Epithelial cell of prostate (primary cell): Measurements from ENCODE around the gene FBXO40.
A peak's percentile ranks its signal among the peaks of the same experiment; 100 is the strongest.

Experiments used
- DNase-seq: peaks from one replicate; pipeline ENCODE4 v3.0.0-alpha.2; 2011; ENCODE audit warnings: low read depth, low spot score
- H3K27ac ChIP-seq: fragments of 450-650 bp; 2 replicates; pipeline ENCODE4 v1.5.1; 2017; ENCODE audit warnings: mild to moderate bottlenecking

The FBXO40 gene

GRCh38 chr3:121660356-121661171, 67.4 kb downstream of the FBXO40 start, which contains the start of gene HCLS1:
Gene HCLS1, minus strand, starts transcription at chr3:121660903. Its CDS starts 2,556 bp downstream, at chr3:121658347.
- no peak for DNase-seq
- peak within 1 kb of the TSS; percentile 71 for H3K27ac ChIP-seq

- peak overlapping the region; percentile 71 for H3K27ac ChIP-seq
- peak; percentile 65 for DNase-seq
These were observed 68.2 kb downstream of the FBXO40 start for GRCh38 chr3:121661376-121661775.

DNA sequence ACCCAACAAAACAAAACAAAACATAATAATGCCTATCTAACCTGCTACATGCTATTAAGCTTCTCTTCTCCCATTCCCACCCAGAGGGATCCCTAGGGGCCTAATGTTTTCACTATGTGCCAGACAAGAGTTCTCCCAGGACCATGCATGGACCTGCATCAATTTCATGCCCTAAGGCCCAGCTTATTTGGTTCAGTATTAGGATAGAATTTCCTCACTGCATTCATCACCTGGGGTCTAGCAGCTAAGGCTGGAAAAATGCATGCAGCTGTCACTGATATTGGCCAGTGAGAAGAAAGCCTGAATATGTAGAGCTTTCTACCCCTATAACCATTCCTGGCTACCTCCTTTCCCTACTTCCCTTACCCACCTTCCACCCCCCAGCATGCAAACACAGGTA, 69.6 kb downstream of the FBXO40 start:
- H3K27ac ChIP-seq: no peak overlapping the region
- no peak for DNase-seq

DNA sequence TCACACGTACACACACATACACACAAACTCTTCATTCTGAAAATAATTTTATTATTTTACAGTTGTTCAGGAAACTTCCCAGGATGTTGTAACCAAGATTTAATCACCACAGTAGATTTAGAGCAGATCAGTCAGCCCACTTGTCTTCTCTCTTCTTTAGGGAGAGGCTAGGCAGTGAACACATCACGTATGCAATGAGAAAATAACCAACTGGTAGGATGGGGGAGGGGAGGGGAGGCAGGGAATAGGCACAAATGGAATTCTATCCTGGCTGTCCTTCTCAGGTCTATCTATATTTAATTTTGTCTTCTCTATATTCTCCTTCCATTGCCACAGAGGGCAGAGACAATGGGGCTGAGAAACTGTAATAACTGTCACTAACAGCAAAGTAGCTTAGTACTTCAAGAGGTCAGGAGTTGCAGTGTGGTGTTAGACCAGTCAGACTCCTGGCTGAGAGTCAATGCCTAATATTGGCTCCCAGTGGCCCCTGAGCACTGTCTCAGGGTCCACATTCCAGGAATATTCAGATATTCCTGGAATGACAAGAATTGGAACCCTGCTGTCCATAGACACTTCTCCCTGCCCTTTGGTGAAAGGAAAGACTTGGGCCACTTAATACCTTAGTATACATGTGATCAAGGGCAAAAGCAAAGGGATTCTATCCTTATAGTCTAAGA, 70.1 kb downstream of the FBXO40 start:
- DNase-seq: no peak
- H3K27ac ChIP-seq: no peak overlapping the region

DNA sequence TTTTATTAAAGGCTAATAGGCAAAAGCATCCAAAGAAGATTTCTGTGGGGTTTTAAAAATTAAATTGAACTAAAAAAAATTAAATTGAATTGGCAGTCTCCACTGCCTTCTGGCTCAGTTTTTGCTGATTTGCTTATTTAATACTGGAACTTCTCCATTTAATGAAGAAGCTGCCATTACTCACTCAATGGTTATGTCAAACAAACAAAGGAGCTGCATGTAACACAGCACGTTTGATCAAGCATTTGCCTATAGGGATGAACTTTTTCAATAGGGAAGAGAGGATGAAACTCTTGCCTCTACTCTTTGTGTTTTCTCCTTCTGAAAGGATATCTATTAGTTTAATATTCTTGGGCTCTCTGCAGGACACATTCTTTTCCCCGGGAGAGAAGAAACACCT, 72.3 kb downstream of the FBXO40 start:
- no peak overlapping the region for H3K27ac ChIP-seq
- no peak for DNase-seq

DNA sequence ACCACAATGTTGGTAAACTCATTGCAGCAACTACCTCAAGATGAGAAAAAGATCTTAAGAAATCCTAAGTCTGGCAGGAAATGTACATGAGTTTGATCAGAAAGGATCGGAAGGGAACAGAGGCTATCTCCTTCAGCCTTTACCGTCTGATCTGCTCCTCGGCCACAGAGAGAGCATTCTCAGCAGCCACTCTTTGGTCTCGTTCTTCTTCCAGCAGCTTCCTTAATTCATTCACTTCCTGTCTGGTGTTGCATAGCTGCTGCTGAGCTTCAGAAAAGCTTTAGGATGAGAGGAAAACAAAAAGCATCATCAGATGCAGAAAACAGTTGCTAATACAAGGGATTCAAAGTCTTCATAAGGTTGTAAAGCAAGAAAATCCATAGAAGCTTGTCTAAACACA, 74.2 kb downstream of the FBXO40 start:
- no peak for DNase-seq
- H3K27ac ChIP-seq: no peak overlapping the region

- no peak for DNase-seq
- no peak overlapping the region for H3K27ac ChIP-seq
These were observed 77.5 kb downstream of the FBXO40 start for GRCh38 chr3:121670676-121671075.

DNA sequence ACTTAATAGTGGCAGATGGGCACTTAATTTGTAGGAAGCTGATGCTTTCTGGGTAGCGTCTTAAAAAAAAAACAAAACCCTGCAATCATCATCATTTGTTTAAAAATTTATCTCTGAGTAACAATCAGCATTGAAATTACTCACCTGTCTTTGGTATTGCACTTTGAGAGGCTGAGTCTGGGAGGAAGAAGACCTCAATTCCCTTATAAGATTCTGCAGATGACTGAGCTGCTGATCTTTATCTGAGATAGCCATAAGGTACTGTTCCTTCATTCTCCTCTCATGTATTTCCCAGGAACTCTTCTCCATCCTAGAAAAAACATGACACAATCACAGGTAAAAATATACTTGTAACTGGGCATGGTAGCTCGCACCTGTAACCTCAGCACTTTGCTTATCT, 84.0 kb downstream of the FBXO40 start:
- no peak for DNase-seq
- H3K27ac ChIP-seq: no peak overlapping the region
